HEK293 (cell line): ENCODE measurements around the gene RHEB.

Experiments used
- CTCF ChIA-PET: fragments of 350-600 bp; formaldehyde crosslinking; extraction: SDS; loops from one replicate; lab custom pipeline; 2021; ENCODE audit warnings: antibody characterized with exemption; lab: Yijun Ruan, JAX
- POLR2A ChIA-PET: fragments of 300-600 bp; formaldehyde crosslinking; extraction: SDS; loops from one replicate; lab custom pipeline; 2020; ENCODE audit warnings: antibody characterized with exemption, inconsistent platforms; lab: Yijun Ruan, JAX
- H3K27ac ChIP-seq: fragments of 200-500 bp; sonication (Bioruptor generic); 2 replicates; pipeline ENCODE4 v1.5.1; 2014; ENCODE audit warnings: low read depth, low read length, control low read depth, inconsistent platforms; ENCODE audit errors: extremely low read depth
- H3K36me3 ChIP-seq, 2 experiments: fragments of 200-500 bp in 1 of 2; sonication (Bioruptor generic) in 1 of 2; 1 replicate in 1 of 2; 2 replicates in 1 of 2; pipeline ENCODE4 v1.5.1; 2014 to 2017; ENCODE audit warnings: inconsistent platforms in 2 of 2, low read length in 2 of 2; ENCODE audit not compliant: control insufficient read depth in 2 of 2, insufficient read depth in 1 of 2
- H3K4me1 ChIP-seq: fragments of 200-500 bp; sonication (Bioruptor generic); 2 replicates; pipeline ENCODE4 v1.5.1; 2014; ENCODE audit warnings: mild to moderate bottlenecking, low read length, inconsistent platforms; ENCODE audit not compliant: control insufficient read depth, insufficient read depth
- H3K4me3 ChIP-seq: 2 replicates; pipeline ENCODE4 v1.5.1; 2011; ENCODE audit warnings: low read depth, mild to moderate bottlenecking, control low read depth, low read length, moderate library complexity
- H3K9me3 ChIP-seq: fragments of 200-500 bp; sonication (Bioruptor generic); 2 replicates; pipeline ENCODE4 v1.5.1; 2014; ENCODE audit warnings: low read depth, low read length, inconsistent platforms; ENCODE audit not compliant: control insufficient read depth, insufficient read depth
- SALL2 ChIP-seq: fragments of 450-650 bp; formaldehyde crosslinking; IDR thresholded peaks from 2 replicates; pipeline ENCODE4 v1.5.0; 2017; ENCODE audit warnings: missing biosample characterization, mild to moderate bottlenecking, missing genetic modification characterization, borderline replicate concordance
- SCRT2 ChIP-seq: fragments of 450-650 bp; formaldehyde crosslinking; IDR thresholded peaks from 2 replicates; pipeline ENCODE4 v1.5.1; 2016; ENCODE audit warnings: missing biosample characterization, missing genetic modification characterization
- SP7 ChIP-seq: fragments of 450-650 bp; formaldehyde crosslinking; IDR thresholded peaks from 2 replicates; pipeline ENCODE4 v1.5.1; 2016; ENCODE audit warnings: missing biosample characterization, missing genetic modification characterization
- ZBTB20 ChIP-seq: fragments of 450-650 bp; formaldehyde crosslinking; IDR thresholded peaks from 2 replicates; pipeline ENCODE4 v1.5.1; 2016; ENCODE audit warnings: missing biosample characterization, missing genetic modification characterization
- ZFHX2 ChIP-seq: fragments of 450-650 bp; formaldehyde crosslinking; conservative IDR thresholded peaks from 2 replicates; pipeline ENCODE4 v1.5.1; 2016; ENCODE audit warnings: missing biosample characterization, missing genetic modification characterization
- ZNF133 ChIP-seq: fragments of 450-650 bp; formaldehyde crosslinking; IDR thresholded peaks from 2 replicates; pipeline ENCODE4 v1.5.1; 2016; ENCODE audit warnings: missing biosample characterization, missing genetic modification characterization
- ZNF175 ChIP-seq: fragments of 450-650 bp; formaldehyde crosslinking; IDR thresholded peaks from 2 replicates; pipeline ENCODE4 v1.5.1; 2016; ENCODE audit warnings: missing biosample characterization, missing genetic modification characterization
- ZNF211 ChIP-seq: fragments of 450-650 bp; formaldehyde crosslinking; IDR thresholded peaks from 2 replicates; pipeline ENCODE4 v1.5.1; 2016; ENCODE audit warnings: low read depth, missing biosample characterization, missing genetic modification characterization
- ZNF24 ChIP-seq: fragments of 450-650 bp; formaldehyde crosslinking; IDR thresholded peaks from 2 replicates; pipeline ENCODE4 v1.5.1; 2016; ENCODE audit warnings: missing biosample characterization, missing genetic modification characterization
- ZNF335 ChIP-seq: fragments of 450-650 bp; formaldehyde crosslinking; conservative IDR thresholded peaks from 2 replicates; pipeline ENCODE4 v1.5.1; 2016; ENCODE audit warnings: missing biosample characterization, missing genetic modification characterization
- ZNF366 ChIP-seq: fragments of 450-650 bp; formaldehyde crosslinking; conservative IDR thresholded peaks from 2 replicates; pipeline ENCODE4 v1.5.1; 2016; ENCODE audit warnings: missing biosample characterization, missing genetic modification characterization
- ZNF426 ChIP-seq: fragments of 450-650 bp; formaldehyde crosslinking; IDR thresholded peaks from 2 replicates; pipeline ENCODE4 v1.5.1; 2017; ENCODE audit warnings: missing biosample characterization, missing genetic modification characterization, mild to moderate bottlenecking, inconsistent platforms, moderate library complexity
- ZNF624 ChIP-seq: fragments of 450-650 bp; formaldehyde crosslinking; IDR thresholded peaks from 2 replicates; pipeline ENCODE4 v1.5.1; 2017; ENCODE audit warnings: missing biosample characterization, missing genetic modification characterization
- ZNF677 ChIP-seq: fragments of 450-650 bp; IDR thresholded peaks from 2 replicates; pipeline ENCODE4 v1.5.0; 2018; ENCODE audit warnings: missing biosample characterization, mild to moderate bottlenecking, missing genetic modification characterization, moderate library complexity
- ZNF701 ChIP-seq: fragments of 450-650 bp; formaldehyde crosslinking; IDR thresholded peaks from 2 replicates; pipeline ENCODE4 v1.5.1; 2016; ENCODE audit warnings: missing biosample characterization, missing genetic modification characterization
- TF ChIP-seq, protein P1 (sequence below): fragments of 450-650 bp; formaldehyde crosslinking; IDR thresholded peaks from 2 replicates; pipeline ENCODE4 v1.5.1; 2016; ENCODE audit warnings: missing biosample characterization, missing genetic modification characterization, low read depth
- TF ChIP-seq, protein P2 (sequence below): fragments of 450-650 bp; formaldehyde crosslinking; IDR thresholded peaks from 2 replicates; pipeline ENCODE4 v1.5.1; 2016; ENCODE audit warnings: missing biosample characterization, missing genetic modification characterization
- TF ChIP-seq, protein P3 (sequence below): fragments of 450-650 bp; formaldehyde crosslinking; IDR thresholded peaks from 2 replicates; pipeline ENCODE4 v1.5.1; 2016; ENCODE audit warnings: missing biosample characterization, missing genetic modification characterization
- TF ChIP-seq, protein P4 (sequence below): fragments of 450-650 bp; formaldehyde crosslinking; IDR thresholded peaks from 2 replicates; pipeline ENCODE4 v1.5.1; 2016; ENCODE audit warnings: missing biosample characterization, missing genetic modification characterization

The RHEB gene

DNA sequence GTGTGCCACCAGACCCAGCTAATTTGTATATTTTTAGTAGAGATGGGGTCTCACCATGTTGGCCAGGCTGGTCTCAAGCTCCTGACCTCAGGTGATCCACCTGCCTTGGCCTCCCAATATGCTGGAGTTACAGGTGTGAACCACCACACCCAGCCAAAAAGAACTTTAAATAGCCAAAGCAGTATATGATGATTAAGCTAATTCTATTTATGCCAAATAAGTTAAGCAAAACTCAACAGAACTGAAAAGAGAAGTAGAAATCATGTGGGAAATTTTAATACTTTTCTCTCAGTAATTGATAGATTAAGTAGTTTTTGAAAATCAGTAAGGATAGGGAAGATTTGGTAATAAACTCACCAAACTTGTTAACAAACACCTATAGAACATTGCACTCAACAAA is 24.5 kb upstream of the RHEB start:
- ChIA-PET CTCF (interaction anchor here (0.7 kb wide), 1 partner anchor 33 kb away, joined by 3 read pairs; no protein-coding TSS in a partner anchor), POLR2A (no interaction called here)
- H3K4me3 ChIP-seq, result no peak overlapping the region
- H3K36me3 ChIP-seq, result no peaks in the 10 kb centered on the region
- H3K4me1 ChIP-seq, result no peaks in the 10 kb centered on the region
- no peak overlapping the region for H3K27ac ChIP-seq
- TF ChIP-seq ZNF426 (tag by site-specific recombination), result no peak
- TF ChIP-seq, protein P1, sequence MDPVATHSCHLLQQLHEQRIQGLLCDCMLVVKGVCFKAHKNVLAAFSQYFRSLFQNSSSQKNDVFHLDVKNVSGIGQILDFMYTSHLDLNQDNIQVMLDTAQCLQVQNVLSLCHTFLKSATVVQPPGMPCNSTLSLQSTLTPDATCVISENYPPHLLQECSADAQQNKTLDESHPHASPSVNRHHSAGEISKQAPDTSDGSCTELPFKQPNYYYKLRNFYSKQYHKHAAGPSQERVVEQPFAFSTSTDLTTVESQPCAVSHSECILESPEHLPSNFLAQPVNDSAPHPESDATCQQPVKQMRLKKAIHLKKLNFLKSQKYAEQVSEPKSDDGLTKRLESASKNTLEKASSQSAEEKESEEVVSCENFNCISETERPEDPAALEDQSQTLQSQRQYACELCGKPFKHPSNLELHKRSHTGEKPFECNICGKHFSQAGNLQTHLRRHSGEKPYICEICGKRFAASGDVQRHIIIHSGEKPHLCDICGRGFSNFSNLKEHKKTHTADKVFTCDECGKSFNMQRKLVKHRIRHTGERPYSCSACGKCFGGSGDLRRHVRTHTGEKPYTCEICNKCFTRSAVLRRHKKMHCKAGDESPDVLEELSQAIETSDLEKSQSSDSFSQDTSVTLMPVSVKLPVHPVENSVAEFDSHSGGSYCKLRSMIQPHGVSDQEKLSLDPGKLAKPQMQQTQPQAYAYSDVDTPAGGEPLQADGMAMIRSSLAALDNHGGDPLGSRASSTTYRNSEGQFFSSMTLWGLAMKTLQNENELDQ (tag by site-specific recombination), result no peak
- no peak for TF ChIP-seq ZNF211
- TF ChIP-seq ZNF133, result no peak
- no peak for TF ChIP-seq ZBTB20 (tag by site-specific recombination)
- no peak for TF ChIP-seq ZFHX2 (tag by site-specific recombination)
- TF ChIP-seq SP7 (tag by site-specific recombination), result no peak
- no peak for TF ChIP-seq ZNF335 (tag by site-specific recombination)
- no peak for TF ChIP-seq SCRT2
- TF ChIP-seq, protein P2, sequence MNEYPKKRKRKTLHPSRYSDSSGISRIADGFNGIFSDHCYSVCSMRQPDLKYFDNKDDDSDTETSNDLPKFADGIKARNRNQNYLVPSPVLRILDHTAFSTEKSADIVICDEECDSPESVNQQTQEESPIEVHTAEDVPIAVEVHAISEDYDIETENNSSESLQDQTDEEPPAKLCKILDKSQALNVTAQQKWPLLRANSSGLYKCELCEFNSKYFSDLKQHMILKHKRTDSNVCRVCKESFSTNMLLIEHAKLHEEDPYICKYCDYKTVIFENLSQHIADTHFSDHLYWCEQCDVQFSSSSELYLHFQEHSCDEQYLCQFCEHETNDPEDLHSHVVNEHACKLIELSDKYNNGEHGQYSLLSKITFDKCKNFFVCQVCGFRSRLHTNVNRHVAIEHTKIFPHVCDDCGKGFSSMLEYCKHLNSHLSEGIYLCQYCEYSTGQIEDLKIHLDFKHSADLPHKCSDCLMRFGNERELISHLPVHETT (tag by site-specific recombination), result no peak
- H3K9me3 ChIP-seq, result no peaks in the 10 kb centered on the region

DNA sequence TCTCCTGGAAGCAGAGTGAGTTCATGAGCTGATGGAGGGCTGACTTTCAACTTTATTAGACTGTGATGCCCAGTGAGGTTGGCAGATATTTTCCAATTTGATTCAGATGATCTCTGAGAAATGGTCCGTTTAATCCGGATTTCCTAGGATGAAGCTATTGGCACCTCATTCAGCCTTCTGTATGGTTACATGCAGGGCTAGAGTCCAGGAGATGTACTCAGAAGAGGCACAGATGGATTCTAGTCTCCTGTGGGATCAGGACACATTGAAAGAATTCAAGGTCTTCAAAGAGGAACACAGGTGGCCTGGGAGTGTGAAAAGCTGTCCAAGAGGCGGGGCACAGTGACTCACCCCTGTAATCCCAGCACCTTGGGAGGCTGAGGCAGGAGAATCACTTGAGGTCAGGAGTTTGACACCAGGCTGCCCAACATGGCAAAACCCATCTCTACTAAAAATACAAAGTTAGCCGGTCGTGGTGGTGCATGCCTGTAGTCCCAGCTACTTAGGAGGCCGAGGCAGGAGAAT is 23.0 kb upstream of the RHEB start:
- no peak overlapping the region for H3K27ac ChIP-seq
- H3K9me3 ChIP-seq, result no peaks in the 10 kb centered on the region
- no peak for TF ChIP-seq ZNF701 (tag by site-specific recombination)
- TF ChIP-seq, protein P3, sequence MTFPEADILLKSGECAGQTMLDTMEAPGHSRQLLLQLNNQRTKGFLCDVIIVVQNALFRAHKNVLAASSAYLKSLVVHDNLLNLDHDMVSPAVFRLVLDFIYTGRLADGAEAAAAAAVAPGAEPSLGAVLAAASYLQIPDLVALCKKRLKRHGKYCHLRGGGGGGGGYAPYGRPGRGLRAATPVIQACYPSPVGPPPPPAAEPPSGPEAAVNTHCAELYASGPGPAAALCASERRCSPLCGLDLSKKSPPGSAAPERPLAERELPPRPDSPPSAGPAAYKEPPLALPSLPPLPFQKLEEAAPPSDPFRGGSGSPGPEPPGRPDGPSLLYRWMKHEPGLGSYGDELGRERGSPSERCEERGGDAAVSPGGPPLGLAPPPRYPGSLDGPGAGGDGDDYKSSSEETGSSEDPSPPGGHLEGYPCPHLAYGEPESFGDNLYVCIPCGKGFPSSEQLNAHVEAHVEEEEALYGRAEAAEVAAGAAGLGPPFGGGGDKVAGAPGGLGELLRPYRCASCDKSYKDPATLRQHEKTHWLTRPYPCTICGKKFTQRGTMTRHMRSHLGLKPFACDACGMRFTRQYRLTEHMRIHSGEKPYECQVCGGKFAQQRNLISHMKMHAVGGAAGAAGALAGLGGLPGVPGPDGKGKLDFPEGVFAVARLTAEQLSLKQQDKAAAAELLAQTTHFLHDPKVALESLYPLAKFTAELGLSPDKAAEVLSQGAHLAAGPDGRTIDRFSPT (tag by site-specific recombination), result no peak
- no peak for TF ChIP-seq ZNF677 (tag by site-specific recombination)
- TF ChIP-seq, all 188 proteins: peak for 0
- no peaks in the 10 kb centered on the region for H3K4me1 ChIP-seq
- no peak overlapping the region for H3K4me3 ChIP-seq
- ChIA-PET CTCF (interaction anchor here (0.6 kb wide), 1 partner anchor 1322 kb away, joined by 3 read pairs; no protein-coding TSS in a partner anchor), POLR2A (no interaction called here)
- H3K36me3 ChIP-seq, result no peaks in the 10 kb centered on the region

DNA sequence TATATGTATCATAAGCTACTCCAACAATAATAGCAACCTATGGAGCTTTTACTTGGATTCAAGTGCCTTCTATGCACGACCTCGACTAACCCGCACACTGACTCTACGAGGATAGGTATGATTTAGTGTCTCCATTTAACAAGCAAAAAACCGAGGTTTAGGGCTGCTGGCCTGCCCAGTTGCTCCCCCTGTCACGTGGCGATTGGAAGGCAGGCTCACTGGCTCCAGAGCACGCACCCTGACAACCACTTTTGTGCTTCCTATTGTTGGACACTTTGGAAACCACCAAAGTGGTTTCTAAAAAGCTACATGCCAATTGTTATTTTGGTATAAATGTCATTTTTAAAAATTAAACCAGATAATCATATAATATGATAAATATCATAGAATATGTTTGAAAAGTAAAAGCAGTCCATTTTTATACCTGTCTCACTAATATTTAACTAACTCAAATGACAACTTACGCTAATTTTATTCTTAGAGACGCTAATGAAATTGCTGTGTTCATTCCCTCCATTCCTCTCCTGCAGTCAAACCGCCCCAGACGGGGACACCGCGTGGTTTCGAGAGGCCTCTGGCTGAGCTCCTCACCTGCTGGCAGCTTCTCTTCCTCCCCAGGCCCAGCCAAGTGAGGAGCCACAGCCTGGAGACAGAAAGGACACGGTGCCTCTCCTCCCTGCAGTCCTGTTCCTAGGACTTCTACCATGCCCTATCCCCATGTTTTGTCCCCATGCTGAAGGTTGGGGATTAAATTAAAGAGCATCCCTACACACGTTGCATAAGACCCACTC is 22.2 kb upstream of the RHEB start:
- CTCF ChIA-PET, result interaction anchor here (0.6 kb wide), 2 partner anchors 55 to 1322 kb away, joined by 3 to 5 read pairs; no protein-coding TSS in a partner anchor
- TF ChIP-seq ZNF624 (no peak), ZNF24 (tag by site-specific recombination) (no peak), ZNF175 (tag by site-specific recombination) (no peak), ZNF366 (no peak), SALL2 (no peak)
- TF ChIP-seq, protein P4, sequence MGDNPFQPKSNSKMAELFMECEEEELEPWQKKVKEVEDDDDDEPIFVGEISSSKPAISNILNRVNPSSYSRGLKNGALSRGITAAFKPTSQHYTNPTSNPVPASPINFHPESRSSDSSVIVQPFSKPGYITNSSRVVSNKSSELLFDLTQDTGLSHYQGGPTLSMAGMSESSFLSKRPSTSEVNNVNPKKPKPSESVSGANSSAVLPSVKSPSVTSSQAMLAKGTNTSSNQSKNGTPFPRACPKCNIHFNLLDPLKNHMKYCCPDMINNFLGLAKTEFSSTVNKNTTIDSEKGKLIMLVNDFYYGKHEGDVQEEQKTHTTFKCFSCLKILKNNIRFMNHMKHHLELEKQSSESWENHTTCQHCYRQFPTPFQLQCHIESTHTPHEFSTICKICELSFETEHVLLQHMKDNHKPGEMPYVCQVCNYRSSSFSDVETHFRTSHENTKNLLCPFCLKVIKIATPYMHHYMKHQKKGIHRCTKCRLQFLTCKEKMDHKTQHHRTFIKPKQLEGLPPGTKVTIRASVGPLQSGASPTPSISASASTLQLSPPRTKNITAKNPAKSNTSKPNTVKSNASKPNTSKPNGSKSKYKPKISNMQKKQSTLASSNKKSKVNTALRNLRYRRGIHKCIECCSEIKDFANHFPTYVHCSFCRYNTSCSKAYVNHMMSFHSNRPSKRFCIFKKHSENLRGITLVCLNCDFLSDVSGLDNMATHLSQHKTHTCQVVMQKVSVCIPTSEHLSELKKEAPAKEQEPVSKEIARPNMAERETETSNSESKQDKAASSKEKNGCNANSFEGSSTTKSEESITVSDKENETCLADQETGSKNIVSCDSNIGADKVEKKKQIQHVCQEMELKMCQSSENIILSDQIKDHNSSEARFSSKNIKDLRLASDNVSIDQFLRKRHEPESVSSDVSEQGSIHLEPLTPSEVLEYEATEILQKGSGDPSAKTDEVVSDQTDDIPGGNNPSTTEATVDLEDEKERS, result no peak
- no peaks in the 10 kb centered on the region for H3K9me3 ChIP-seq
- no peaks in the 10 kb centered on the region for H3K36me3 ChIP-seq
- no peaks in the 10 kb centered on the region for H3K4me1 ChIP-seq
- POLR2A ChIA-PET, result no interaction called here
- no peak overlapping the region for H3K4me3 ChIP-seq
- H3K27ac ChIP-seq, result no peak overlapping the region
